H1 (cell line): ENCODE data around the gene RPRD1A. TPM values are rescaled to one million over a fixed set of nuclear protein-coding genes. Genes with fewer than 3 reads are reported as not detected.

ENCODE experiments used
- CTCF ChIA-PET: fragments of 300-600 bp; sonication (Branson Sonifier 250); formaldehyde crosslinking; loops from one replicate; lab custom pipeline; 2021; ENCODE audit not compliant: partially characterized antibody; lab: Charles Lee
- POLR2A ChIA-PET: fragments of 300-600 bp; sonication (Branson Sonifier 250); formaldehyde crosslinking; loops from one replicate; lab custom pipeline; 2021; ENCODE audit warnings: inconsistent platforms; ENCODE audit not compliant: partially characterized antibody; lab: Charles Lee
- DNase-seq, 2 experiments: peaks; one replicate each; pipeline versions ENCODE4 v3.0.0 to v3.0.0-alpha.2; 2010 to 2022; ENCODE audit warnings: low spot score in 2 of 2, low read depth in 1 of 2, mixed read lengths in 1 of 2
- FAIRE-seq: peaks from 2 replicates; lab custom pipeline; 2011; peaks lifted over from hg19 to GRCh38; lab: Jason Lieb, UNC
- H2AFZ ChIP-seq: 2 replicates; pipeline ENCODE4 v1.8.1; 2012; ENCODE audit warnings: low read length, inconsistent platforms
- H2AK5ac ChIP-seq: 2 replicates; pipeline ENCODE4 v1.6.1; 2013; ENCODE audit warnings: low read depth, low read length
- H2BK120ac ChIP-seq: replicated peaks from 2 replicates; pipeline ENCODE3; 2013; ENCODE audit warnings: low read depth, low read length, inconsistent platforms
- H2BK12ac ChIP-seq: 2 replicates; pipeline ENCODE4 v1.6.1; 2013; ENCODE audit warnings: low read depth, low read length
- H2BK15ac ChIP-seq: 2 replicates; pipeline ENCODE4 v1.6.1; 2013; ENCODE audit warnings: low read length
- H2BK20ac ChIP-seq: 2 replicates; pipeline ENCODE4 v1.6.1; 2013; ENCODE audit warnings: low read length
- H2BK5ac ChIP-seq: 2 replicates; pipeline ENCODE4 v1.6.1; 2013; ENCODE audit warnings: low read depth, low read length
- H3K14ac ChIP-seq: 2 replicates; pipeline ENCODE4 v1.6.1; 2013; ENCODE audit warnings: inconsistent platforms; ENCODE audit not compliant: insufficient read length
- H3K18ac ChIP-seq: 2 replicates; pipeline ENCODE4 v1.6.1; 2013; ENCODE audit warnings: low read length; ENCODE audit errors: extremely low read depth
- H3K23ac ChIP-seq: 2 replicates; pipeline ENCODE4 v1.6.1; 2013; ENCODE audit warnings: inconsistent platforms; ENCODE audit not compliant: insufficient read length
- H3K23me2 ChIP-seq: 2 replicates; pipeline ENCODE4 v1.6.1; 2013; ENCODE audit warnings: low read depth, low read length
- H3K27ac ChIP-seq: 2 replicates; pipeline ENCODE4 v1.6.1; 2011; ENCODE audit warnings: low read depth, low read length, inconsistent platforms
- H3K27me3 ChIP-seq, 4 experiments: replicated peaks in 1 of 4; 1 replicate in 1 of 4; 2 replicates in 3 of 4; pipeline versions ENCODE4 v1.6.1 to v1.8.1; 2011 to 2013; ENCODE audit warnings: low read length in 3 of 4, mild to moderate bottlenecking in 3 of 4, inconsistent platforms in 2 of 4, mixed read lengths in 2 of 4, moderate library complexity in 1 of 4; ENCODE audit not compliant: control insufficient read depth in 3 of 4, insufficient read depth in 3 of 4; ENCODE audit errors: extremely low read depth in 1 of 4
- H3K36me3 ChIP-seq, 4 experiments: 2 replicates each; pipeline versions ENCODE4 v1.6.1 to v1.8.1; 2011 to 2013; ENCODE audit warnings: mild to moderate bottlenecking in 4 of 4, low read length in 3 of 4, moderate library complexity in 2 of 4, control low read depth in 1 of 4, inconsistent platforms in 1 of 4; ENCODE audit not compliant: insufficient read depth in 4 of 4, control insufficient read depth in 2 of 4
- H3K4ac ChIP-seq: replicated peaks from 2 replicates; pipeline ENCODE3; 2013; ENCODE audit warnings: low read length, low read depth, mixed read lengths, inconsistent platforms; ENCODE audit not compliant: insufficient read length
- H3K4me1 ChIP-seq, 4 experiments: replicated peaks in 1 of 4; 1 replicate in 1 of 4; 2 replicates in 3 of 4; pipeline versions ENCODE4 v1.6.1 to v1.8.1; 2011 to 2013; ENCODE audit warnings: low read length in 3 of 4, inconsistent platforms in 2 of 4, mixed read lengths in 1 of 4; ENCODE audit not compliant: insufficient read depth in 4 of 4, control insufficient read depth in 3 of 4
- H3K4me2 ChIP-seq, 2 experiments: 2 replicates each; pipeline versions ENCODE4 v1.6.1 to v1.8.1; 2011 to 2013; ENCODE audit warnings: low read depth in 2 of 2, low read length in 2 of 2, control low read depth in 1 of 2, inconsistent platforms in 1 of 2, mild to moderate bottlenecking in 1 of 2; ENCODE audit not compliant: insufficient read depth in 1 of 2
- H3K4me3 ChIP-seq, 4 experiments: fragments of 200-600, 300-600 bp in 1 of 4; sonication (generic), shearing (Covaris generic), sonication (Bioruptor Twin) in 1 of 4; 2 replicates each; pipeline versions ENCODE4 v1.5.1 to v1.8.1; 2011 to 2016; ENCODE audit warnings: low read length in 4 of 4, low read depth in 3 of 4, control low read depth in 2 of 4, inconsistent platforms in 2 of 4, mild to moderate bottlenecking in 2 of 4, mixed read lengths in 1 of 4, moderate library complexity in 1 of 4; ENCODE audit not compliant: insufficient read depth in 2 of 4; ENCODE audit errors: extremely low read depth in 1 of 4
- H3K56ac ChIP-seq: replicated peaks from 2 replicates; pipeline ENCODE3; 2013; ENCODE audit warnings: low read depth, mild to moderate bottlenecking, mixed read lengths, low read length, inconsistent platforms; ENCODE audit not compliant: insufficient read length
- H3K79me1 ChIP-seq: 2 replicates; pipeline ENCODE4 v1.6.1; 2013; ENCODE audit warnings: low read depth, low read length, control low read depth
- H3K79me2 ChIP-seq, 2 experiments: 2 replicates each; pipeline versions ENCODE4 v1.6.1 to v1.8.1; 2012 to 2013; ENCODE audit warnings: low read length in 2 of 2, mild to moderate bottlenecking in 2 of 2, inconsistent platforms in 1 of 2; ENCODE audit not compliant: insufficient read depth in 2 of 2, control insufficient read depth in 1 of 2
- H3K9ac ChIP-seq, 4 experiments: replicated peaks in 1 of 4; 1 replicate in 1 of 4; 2 replicates in 3 of 4; pipeline versions ENCODE4 v1.6.1 to v1.8.1; 2011 to 2013; ENCODE audit warnings: low read depth in 3 of 4, low read length in 3 of 4, control low read depth in 2 of 4, mild to moderate bottlenecking in 2 of 4, moderate library complexity in 2 of 4, inconsistent platforms in 1 of 4; ENCODE audit errors: extremely low read depth in 1 of 4
- H3K9me3 ChIP-seq, 2 experiments: 2 replicates each; pipeline versions ENCODE4 v1.6.1 to v1.8.1; 2012 to 2013; ENCODE audit warnings: mild to moderate bottlenecking in 2 of 2, moderate library complexity in 2 of 2, control low read depth in 1 of 2, inconsistent platforms in 1 of 2, low read depth in 1 of 2, low read length in 1 of 2, mixed read lengths in 1 of 2; ENCODE audit not compliant: insufficient read depth in 2 of 2
- H4K20me1 ChIP-seq, 2 experiments: replicated peaks in 1 of 2; 2 replicates each; pipeline versions ENCODE3 to v1.8.1; 2011 to 2013; ENCODE audit warnings: inconsistent platforms in 2 of 2, low read length in 2 of 2, mild to moderate bottlenecking in 1 of 2; ENCODE audit not compliant: insufficient read depth in 2 of 2, control insufficient read depth in 1 of 2
- H4K5ac ChIP-seq: 2 replicates; pipeline ENCODE4 v1.6.1; 2013; ENCODE audit warnings: low read length, low read depth, mixed read lengths, inconsistent platforms; ENCODE audit not compliant: insufficient read length
- H4K8ac ChIP-seq: 2 replicates; pipeline ENCODE4 v1.8.0; 2013; ENCODE audit warnings: mild to moderate bottlenecking, moderate library complexity, low read length, inconsistent platforms; ENCODE audit not compliant: insufficient read depth; ENCODE audit errors: extremely low read depth
- H4K91ac ChIP-seq: replicated peaks from 2 replicates; pipeline ENCODE3; 2013; ENCODE audit warnings: low read length, mixed read lengths, inconsistent platforms; ENCODE audit not compliant: insufficient read length
- CEBPB ChIP-seq: IDR thresholded peaks from 2 replicates; pipeline ENCODE4 v1.6.1; 2012; ENCODE audit warnings: low read depth, low read length
- CTBP2 ChIP-seq: IDR thresholded peaks from 2 replicates; pipeline ENCODE4 v1.7.0; 2011; ENCODE audit warnings: borderline replicate concordance, mild to moderate bottlenecking, moderate library complexity, mixed read lengths, low read length; ENCODE audit not compliant: insufficient read depth, insufficient read length
- EP300 ChIP-seq, 2 experiments: IDR thresholded peaks; 1 replicate in 1 of 2; 2 replicates in 1 of 2; pipeline ENCODE4 v1.6.1; 2011 to 2012; ENCODE audit warnings: low read depth in 2 of 2, low read length in 2 of 2, mild to moderate bottlenecking in 2 of 2, borderline replicate concordance in 1 of 2, inconsistent platforms in 1 of 2, moderate library complexity in 1 of 2
- EZH2 ChIP-seq: fragments of 200-600 bp; sonication (generic); IDR thresholded peaks from 2 replicates; pipeline ENCODE4 v1.7.1; 2012; ENCODE audit warnings: low read depth, mild to moderate bottlenecking, moderate library complexity, low read length, inconsistent platforms; ENCODE audit not compliant: severe bottlenecking
- JUN ChIP-seq: IDR thresholded peaks from 2 replicates; pipeline ENCODE4 v1.6.1; 2011; ENCODE audit warnings: low read depth, mild to moderate bottlenecking, improper control_type of control experiment, low read length
- JUND ChIP-seq: IDR thresholded peaks from 2 replicates; pipeline ENCODE4 v1.6.1; 2011; ENCODE audit warnings: mild to moderate bottlenecking, improper control_type of control experiment, low read length
- KDM4A ChIP-seq: IDR thresholded peaks from one replicate; pipeline ENCODE4 v1.7.1; 2012; ENCODE audit warnings: low read depth, mild to moderate bottlenecking, moderate library complexity, low read length, inconsistent platforms; ENCODE audit not compliant: severe bottlenecking
- KDM5A ChIP-seq: fragments of 200-600 bp; IDR thresholded peaks from 2 replicates; pipeline ENCODE4 v1.7.1; 2012; ENCODE audit warnings: mild to moderate bottlenecking, low read length, inconsistent platforms, mixed read lengths
- NANOG ChIP-seq: IDR thresholded peaks from 2 replicates; pipeline ENCODE4 v1.6.1; 2011; ENCODE audit warnings: low read length, low read depth, mild to moderate bottlenecking, inconsistent platforms; ENCODE audit not compliant: insufficient read depth, poor library complexity, severe bottlenecking
- POLR2A ChIP-seq, 2 experiments: IDR thresholded peaks; 1 replicate in 1 of 2; 2 replicates in 1 of 2; pipeline ENCODE4 v1.6.1; 2011; ENCODE audit warnings: low read depth in 2 of 2, low read length in 2 of 2, mild to moderate bottlenecking in 2 of 2; ENCODE audit errors: control extremely low read depth in 1 of 2
- POU5F1 ChIP-seq: IDR thresholded peaks from 2 replicates; pipeline ENCODE4 v1.6.1; 2011; ENCODE audit warnings: low read depth, mild to moderate bottlenecking, low read length, moderate library complexity
- RFX5 ChIP-seq: IDR thresholded peaks from 2 replicates; pipeline ENCODE4 v1.6.1; 2011; ENCODE audit warnings: low read depth, low read length, improper control_type of control experiment, borderline replicate concordance
- SP2 ChIP-seq: IDR thresholded peaks from 2 replicates; pipeline ENCODE4 v1.6.1; 2012; ENCODE audit warnings: mild to moderate bottlenecking, low read length, inconsistent platforms
- SP4 ChIP-seq: IDR thresholded peaks from 2 replicates; pipeline ENCODE4 v1.6.1; 2012; ENCODE audit warnings: low read length, inconsistent platforms
- TBP ChIP-seq: IDR thresholded peaks from 2 replicates; pipeline ENCODE4 v1.6.1; 2011; ENCODE audit warnings: low read depth, low read length, improper control_type of control experiment
- WGBS, 2 experiments: shearing (Covaris generic) in 1 of 2; methylation state at CpG; one replicate each; pipeline versions ENCODE4 v1.1.6 to v1.1.7; 2013 to 2015; ENCODE audit warnings: low lambda C conversion rate in 2 of 2, mixed read lengths in 2 of 2, inconsistent platforms in 1 of 2, low coverage in 1 of 2, missing lambda C conversion rate in 1 of 2; ENCODE audit not compliant: insufficient replicate concordance in 2 of 2, insufficient coverage in 1 of 2, insufficient read length in 1 of 2; ENCODE audit errors: extremely low coverage in 1 of 2, missing lambda C conversion rate in 1 of 2; 5-methylcytosine and 5-hydroxymethylcytosine counted together
- polyA plus RNA-seq, 7 experiments: library from polyadenylated mRNA; depleted of rRNA in 3 of 7; stranded (reverse) in 5 of 7; unstranded in 2 of 7; fragments of >200 nt in 5 of 7; fragments of 200-250 nt in 2 of 7; gene quantifications; 1 replicate in 5 of 7; 2 replicates in 1 of 7; 4 replicates in 1 of 7; pipeline versions ENCODE4 v1.2.1 to v1.2.3, GENCODE V29; 2011 to 2013; ENCODE audit warnings: missing spikeins in 2 of 7, mixed read lengths in 2 of 7
- total RNA-seq: library from RNA; stranded (reverse); fragmentation: NEBNext Ultra II Directional; extraction: Animal tissue kit (Norgen Biotek cat#: 25700); gene quantifications from 2 replicates; pipeline ENCODE4 v1.2.1, GENCODE V29; 2021

The RPRD1A gene
- total and polyA plus RNA-seq, 2 of the 8 experiments (the other 6 are each of a cell fraction or from before 2014, with no cell fraction given): 40.5 to 106 TPM

DNA sequence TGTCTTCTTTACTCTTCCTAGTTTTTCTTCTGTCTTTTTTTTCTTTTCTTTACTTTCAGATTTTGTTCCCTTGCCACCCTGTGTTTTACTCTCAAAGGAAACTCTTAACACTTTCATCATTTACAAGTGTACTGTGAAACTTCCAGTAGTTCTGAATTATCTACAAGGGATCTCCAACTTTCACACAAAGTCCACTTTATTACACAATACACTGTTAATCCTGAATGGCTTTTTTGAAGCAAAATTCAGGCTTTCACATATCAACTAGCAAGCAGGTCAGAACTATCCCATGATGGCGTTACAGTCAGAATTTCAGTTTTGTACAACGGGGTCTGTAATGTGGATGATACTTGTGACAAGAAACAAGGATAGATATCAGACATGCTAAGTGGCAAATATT is 60.4 kb downstream of the RPRD1A start:
- no peak for FAIRE-seq
- Histone ChIP-seq H3K18ac (no peak overlapping the region), H4K20me1 (no peaks in the 10 kb centered on the region), H3K27ac (no peak overlapping the region), H3K4ac (no peak overlapping the region), H3K56ac (no peak overlapping the region), H2BK5ac (no peak overlapping the region), H3K27me3 (no peaks in the 10 kb centered on the region), H3K79me1 (no peaks in the 10 kb centered on the region), H4K8ac (no peak overlapping the region), H3K4me3 (no peak overlapping the region), H4K91ac (no peak overlapping the region), H3K4me2 (no peak overlapping the region), H3K23me2 (no peaks in the 10 kb centered on the region), H2BK12ac (no peak overlapping the region), H3K9me3 (no peaks in the 10 kb centered on the region), H2BK20ac (no peak overlapping the region), H3K4me1 (no peaks in the 10 kb centered on the region), H3K9ac (no peak overlapping the region), H4K5ac (no peak overlapping the region), H3K79me2 (no peaks in the 10 kb centered on the region), H2BK15ac (no peak overlapping the region), H2AFZ (no peak overlapping the region), H3K36me3 (no peaks in the 10 kb centered on the region), H2BK120ac (no peak overlapping the region), H3K23ac (no peak overlapping the region), H3K14ac (no peak overlapping the region), H2AK5ac (no peak overlapping the region)
- POLR2A ChIA-PET: interaction anchor here (0.8 to 2.1 kb wide), 5 partner anchors 10 to 34 kb away, joined by 3 to 5 read pairs (median 4); no protein-coding TSS in a partner anchor
- 84% methylated on average over 2 of the region's 2 CpGs; no CpG with 5 or more reads in 1 of the 2 experiments for WGBS, 2 experiments
- DNase-seq: no peak
- CTCF ChIA-PET: interaction anchor here (4.9 kb wide), 1 partner anchor 10 kb away, joined by 29 read pairs; no protein-coding TSS in a partner anchor
- TF ChIP-seq EZH2 (no peak), JUND (no peak), JUN (no peak), TBP (no peak), RFX5 (no peak), KDM4A (no peak), POU5F1 (no peak), POLR2A (IDR thresholded peaks at IDR 0.05; ENCODE audit: control extremely low read depth in 1 of 2, low read depth in 2 of 2, low read length in 2 of 2) (no peak), SP4 (no peak), NANOG (no peak), KDM5A (no peak), EP300 (IDR thresholded peaks at IDR 0.05; ENCODE audit: borderline replicate concordance in 1 of 2, low read depth in 2 of 2, low read length in 2 of 2) (no peak), CTBP2 (no peak), CEBPB (no peak), SP2 (no peak)
